HTERT RPE-1 (cell line): ENCODE data around the gene IMMP2L.

ENCODE experiments used
- in situ Hi-C: fragments of 300-500 bp; cut with MboI; formaldehyde crosslinking; loops from 4 replicates; pipeline ENCODE4 v1.14.3; 2020; ENCODE audit warnings: low sequenced_read_pairs

The IMMP2L gene

GRCh38 chr7:111229916-111230315 is 332.4 kb downstream of the IMMP2L start:
- in situ Hi-C loops, result no loop called here

GRCh38 chr7:111229181-111229740 is 333.0 kb downstream of the IMMP2L start:
- in situ Hi-C loops, result no loop called here

- in situ Hi-C loops, result no loop called here
Measured at GRCh38 chr7:111228437-111228836, 333.9 kb downstream of the IMMP2L start.

DNA sequence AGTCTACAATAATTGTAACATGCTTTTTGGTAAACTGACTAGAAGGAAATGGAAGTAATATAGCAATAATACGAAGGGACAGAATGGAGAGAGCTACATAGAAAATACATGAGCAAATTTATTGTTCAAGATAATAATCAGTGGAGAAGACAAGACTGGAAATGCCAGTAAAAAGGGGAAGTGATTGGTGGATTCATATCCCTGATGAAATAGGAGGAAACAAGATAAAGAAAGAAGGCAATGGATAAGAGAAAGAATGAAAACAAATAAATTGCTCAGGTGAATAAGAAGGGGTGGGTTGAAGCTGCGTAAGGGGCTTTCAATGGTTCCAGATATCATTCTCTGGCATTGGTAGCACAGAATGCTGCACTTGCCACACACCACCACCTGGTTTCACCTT is 335.5 kb downstream of the IMMP2L start:
- in situ Hi-C loops, result no loop called here

DNA sequence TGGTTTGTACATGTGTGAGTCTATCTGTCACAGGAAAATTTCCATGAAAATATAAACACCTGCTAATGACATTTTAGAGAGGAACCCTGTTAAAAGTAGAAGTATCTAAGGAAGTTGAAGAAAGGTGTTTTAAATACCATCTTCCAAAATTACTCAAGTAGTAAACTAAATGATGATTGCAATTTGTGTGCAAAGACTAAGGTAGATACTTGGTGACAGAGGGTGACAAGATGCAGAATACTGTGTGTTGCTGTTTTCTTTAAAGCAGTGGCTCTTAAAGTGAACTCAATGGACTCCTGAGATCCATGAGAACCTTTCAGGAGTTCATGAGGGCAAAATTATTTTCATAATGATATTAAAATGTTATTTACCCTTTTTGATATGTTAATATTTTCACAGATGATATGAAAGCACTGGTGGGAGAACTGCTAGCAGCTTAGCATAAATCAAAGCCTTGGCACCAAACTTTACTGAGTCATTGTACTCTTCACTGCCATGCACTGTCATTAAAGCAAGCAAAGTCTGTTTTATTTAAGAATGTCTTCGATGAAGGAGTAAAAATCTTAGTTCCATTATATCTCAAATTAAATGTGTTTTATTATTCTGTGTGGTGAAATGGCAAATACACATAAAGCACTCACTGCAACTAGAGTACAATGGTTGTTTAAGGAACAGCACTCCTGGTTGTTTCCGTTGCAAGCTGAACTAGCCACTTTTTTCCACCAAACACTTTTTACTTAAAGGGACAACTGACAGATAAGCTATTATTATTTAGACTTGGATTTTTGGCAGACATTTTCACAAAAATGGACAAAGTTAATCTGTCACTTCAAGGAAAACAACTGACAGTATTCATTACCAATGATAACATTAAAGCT is 337.7 kb downstream of the IMMP2L start:
- in situ Hi-C loops, result no loop called here

- in situ Hi-C loops, result no loop called here
Measured at GRCh38 chr7:111223802-111224253, 338.5 kb downstream of the IMMP2L start.

DNA sequence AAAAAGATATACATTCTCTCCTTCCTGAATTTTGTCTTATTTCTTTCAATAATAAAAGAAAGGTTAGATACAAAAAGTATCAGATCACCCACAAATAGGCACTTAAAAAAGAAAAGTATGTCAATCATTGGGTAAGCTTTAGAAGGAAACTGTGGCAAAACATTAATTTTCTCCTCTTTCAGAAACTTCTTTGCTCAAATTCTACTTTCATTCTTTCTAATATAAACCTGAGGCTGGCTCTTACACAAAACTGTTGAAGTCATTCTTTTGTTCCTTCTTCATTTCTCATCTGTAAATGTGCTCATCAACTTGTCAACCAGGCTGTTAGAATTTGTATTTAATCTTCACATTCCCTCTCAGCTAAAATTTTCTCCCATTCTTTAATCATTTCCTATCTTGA is 346.7 kb downstream of the IMMP2L start:
- in situ Hi-C loops, result no loop called here

DNA sequence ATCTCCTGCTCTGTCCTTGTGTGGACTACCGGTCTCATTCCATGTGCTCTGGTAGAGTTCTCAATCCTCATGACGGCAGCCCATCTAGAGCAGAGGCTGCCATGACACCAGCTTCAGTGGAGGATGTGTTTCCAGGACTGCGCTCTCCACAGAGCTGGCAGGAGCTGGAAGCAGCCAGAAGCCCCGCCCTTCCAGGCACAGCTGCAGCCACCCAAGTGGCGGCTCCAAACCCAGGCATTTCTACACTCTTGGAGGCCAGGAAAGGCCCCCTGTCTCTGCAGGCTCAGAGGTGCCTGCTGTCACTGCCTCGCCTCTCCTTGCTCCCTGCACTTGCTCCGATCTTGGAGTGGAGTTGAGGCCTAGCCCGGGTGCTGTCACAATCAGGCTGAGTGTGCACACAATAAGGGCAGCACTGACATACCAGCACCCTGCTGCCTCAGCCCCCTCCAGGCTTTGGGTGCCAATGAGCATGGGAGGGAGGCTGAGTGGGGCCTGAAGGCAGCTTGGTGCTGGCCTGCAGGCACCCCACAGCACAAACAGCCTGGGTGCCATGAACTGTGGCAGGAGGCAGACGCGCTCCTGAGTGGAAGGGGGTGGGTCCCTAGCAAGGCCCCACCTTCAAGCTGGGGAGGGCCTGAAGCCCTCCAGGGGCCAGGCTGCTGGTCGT is 349.3 kb downstream of the IMMP2L start:
- in situ Hi-C loops, result no loop called here

DNA sequence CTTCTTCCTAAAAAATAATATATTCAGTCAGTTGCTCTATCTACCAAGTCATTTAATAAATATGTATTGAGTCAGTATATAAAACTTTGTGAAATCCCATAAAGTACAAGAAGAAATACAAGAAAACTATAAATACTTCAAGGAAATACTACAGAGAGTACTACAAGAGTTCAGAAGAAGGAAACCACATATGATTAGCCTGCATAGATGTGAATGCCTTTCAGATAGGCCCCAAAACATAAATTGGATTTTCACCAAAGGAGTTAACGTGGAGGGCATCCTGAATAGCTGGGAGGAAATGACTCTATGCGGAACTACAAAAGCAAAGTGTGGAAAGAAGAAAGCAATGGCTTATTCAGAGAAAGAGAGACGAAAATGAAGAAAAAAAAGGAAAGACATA is 351.3 kb downstream of the IMMP2L start:
- in situ Hi-C loops, result no loop called here

- in situ Hi-C loops, result no loop called here
Measured at GRCh38 chr7:111210043-111210442, 352.2 kb downstream of the IMMP2L start.

GRCh38 chr7:111205251-111205650 is 357.0 kb downstream of the IMMP2L start:
- in situ Hi-C loops, result no loop called here

GRCh38 chr7:111202321-111202720 is 360.0 kb downstream of the IMMP2L start:
- in situ Hi-C loops, result no loop called here

DNA sequence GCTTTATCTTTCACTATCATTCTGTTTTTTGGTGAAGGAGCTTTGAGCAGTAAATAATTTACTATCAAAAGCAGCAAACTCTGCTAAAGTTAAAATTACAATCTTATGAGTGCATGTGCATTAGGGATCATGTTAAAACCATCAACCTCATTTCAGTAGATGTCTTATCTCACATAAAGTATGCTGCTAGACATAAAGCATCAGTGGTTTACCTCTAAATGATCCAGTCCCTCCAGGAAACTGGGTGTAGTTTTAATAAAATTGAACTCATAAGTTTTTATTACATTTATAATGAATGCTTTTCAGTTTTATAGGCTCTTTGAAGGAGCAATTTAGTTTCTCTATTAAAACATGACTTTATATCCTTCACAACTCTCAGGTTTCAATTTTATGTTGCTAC is 362.6 kb downstream of the IMMP2L start:
- in situ Hi-C loops, result no loop called here

- in situ Hi-C loops, result no loop called here
Measured at GRCh38 chr7:111198255-111198654, 364.0 kb downstream of the IMMP2L start.

- in situ Hi-C loops, result no loop called here
Measured at GRCh38 chr7:111196655-111197054, 365.6 kb downstream of the IMMP2L start.

DNA sequence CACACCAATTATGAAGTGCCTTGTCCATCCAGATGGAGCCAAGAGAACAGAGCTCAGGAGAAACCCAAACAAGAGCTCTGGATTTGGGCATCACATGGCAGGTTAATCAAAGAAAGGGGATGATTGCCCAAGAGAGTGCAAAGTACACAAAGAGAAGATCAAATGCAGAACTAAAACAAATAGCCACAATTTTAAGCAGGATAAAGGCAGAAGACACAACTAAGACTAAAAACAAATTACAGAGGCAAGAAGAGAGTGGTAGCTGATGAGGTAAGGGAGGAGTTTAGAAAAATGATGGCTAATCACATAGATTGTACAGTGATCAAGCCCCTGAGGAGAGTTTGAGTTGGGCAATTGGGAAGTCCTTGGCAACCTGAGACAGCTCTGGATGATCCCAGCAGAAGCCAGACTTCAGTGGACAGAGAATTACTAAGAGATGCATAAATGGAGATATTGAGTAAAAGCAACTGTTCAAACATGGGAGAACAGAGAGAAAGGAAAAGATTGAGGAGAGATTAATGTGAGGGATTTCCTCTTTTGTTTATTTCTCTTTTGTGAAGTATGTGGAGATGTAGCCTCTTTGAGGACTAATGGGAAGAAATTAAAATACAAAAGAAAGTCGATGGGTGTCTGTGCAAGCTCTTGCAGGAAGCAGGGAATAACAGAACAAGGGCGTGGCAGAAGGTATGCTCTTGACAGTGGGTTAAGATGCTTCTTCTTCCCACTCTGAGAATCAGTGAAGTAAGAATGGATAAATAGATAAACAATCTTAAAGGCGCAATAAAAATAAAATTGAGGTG is 369.5 kb downstream of the IMMP2L start:
- in situ Hi-C loops, result no loop called here

DNA sequence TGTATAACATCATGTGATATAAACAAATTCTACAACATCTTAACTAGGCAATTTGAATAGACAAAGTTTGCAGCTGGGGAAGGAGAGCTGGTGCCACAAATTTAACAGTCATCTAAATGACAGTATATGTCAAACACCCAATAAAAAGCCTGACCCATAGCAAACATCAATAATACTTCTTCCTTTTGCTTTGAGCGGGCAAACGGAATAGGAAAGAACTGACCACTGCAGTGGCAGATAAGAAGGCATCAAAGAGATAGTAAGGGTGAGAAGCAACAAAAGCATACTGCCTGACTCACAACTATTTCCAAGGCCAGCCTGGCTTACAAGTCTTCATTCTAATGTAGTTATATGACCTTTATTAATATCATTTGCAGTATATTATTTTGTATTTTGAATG is 371.5 kb downstream of the IMMP2L start:
- in situ Hi-C loops, result no loop called here

- in situ Hi-C loops, result no loop called here
Measured at GRCh38 chr7:111184987-111185386, 377.3 kb downstream of the IMMP2L start.

- in situ Hi-C loops, result no loop called here
Measured at GRCh38 chr7:111183321-111183720, 379.0 kb downstream of the IMMP2L start.

- in situ Hi-C loops, result no loop called here
Measured at GRCh38 chr7:111180338-111180737, 382.0 kb downstream of the IMMP2L start.

GRCh38 chr7:111175908-111176441 is 386.3 kb downstream of the IMMP2L start:
- in situ Hi-C loops, result no loop called here
